PFSK-1 (cell line): ENCODE data around the gene GPR37L1.

Experiments
- FOXP2 ChIP-seq: optimal IDR thresholded peaks from 2 replicates; pipeline ENCODE3; 2011; ENCODE audit warnings: borderline replicate concordance, control low read depth, inconsistent platforms; ENCODE audit not compliant: insufficient read depth; ENCODE audit errors: extremely low read length, extremely low read depth
- POLR2AphosphoS5 ChIP-seq: IDR thresholded peaks from 2 replicates; pipeline ENCODE4 v1.6.1; 2012; ENCODE audit warnings: low read depth, mild to moderate bottlenecking, control low read depth, low read length, moderate library complexity
- SIN3A ChIP-seq: IDR thresholded peaks from 2 replicates; pipeline ENCODE4 v1.6.1; 2012; ENCODE audit warnings: mild to moderate bottlenecking, low read length, moderate library complexity, borderline replicate concordance; ENCODE audit not compliant: insufficient read depth
- TAF1 ChIP-seq: IDR thresholded peaks from 2 replicates; pipeline ENCODE4 v1.6.1; 2012; ENCODE audit warnings: low read length, control low read depth, borderline replicate concordance; ENCODE audit not compliant: insufficient read depth
- TF ChIP-seq, protein P1 (sequence below), 2 experiments: IDR thresholded peaks; 2 replicates each; pipeline versions ENCODE4 v1.6.1 to v1.8.0; 2011 to 2012; ENCODE audit warnings: low read depth in 2 of 2, low read length in 2 of 2, control low read depth in 1 of 2, inconsistent platforms in 1 of 2, mild to moderate bottlenecking in 1 of 2, moderate library complexity in 1 of 2; ENCODE audit not compliant: insufficient read depth in 1 of 2

The GPR37L1 gene

DNA sequence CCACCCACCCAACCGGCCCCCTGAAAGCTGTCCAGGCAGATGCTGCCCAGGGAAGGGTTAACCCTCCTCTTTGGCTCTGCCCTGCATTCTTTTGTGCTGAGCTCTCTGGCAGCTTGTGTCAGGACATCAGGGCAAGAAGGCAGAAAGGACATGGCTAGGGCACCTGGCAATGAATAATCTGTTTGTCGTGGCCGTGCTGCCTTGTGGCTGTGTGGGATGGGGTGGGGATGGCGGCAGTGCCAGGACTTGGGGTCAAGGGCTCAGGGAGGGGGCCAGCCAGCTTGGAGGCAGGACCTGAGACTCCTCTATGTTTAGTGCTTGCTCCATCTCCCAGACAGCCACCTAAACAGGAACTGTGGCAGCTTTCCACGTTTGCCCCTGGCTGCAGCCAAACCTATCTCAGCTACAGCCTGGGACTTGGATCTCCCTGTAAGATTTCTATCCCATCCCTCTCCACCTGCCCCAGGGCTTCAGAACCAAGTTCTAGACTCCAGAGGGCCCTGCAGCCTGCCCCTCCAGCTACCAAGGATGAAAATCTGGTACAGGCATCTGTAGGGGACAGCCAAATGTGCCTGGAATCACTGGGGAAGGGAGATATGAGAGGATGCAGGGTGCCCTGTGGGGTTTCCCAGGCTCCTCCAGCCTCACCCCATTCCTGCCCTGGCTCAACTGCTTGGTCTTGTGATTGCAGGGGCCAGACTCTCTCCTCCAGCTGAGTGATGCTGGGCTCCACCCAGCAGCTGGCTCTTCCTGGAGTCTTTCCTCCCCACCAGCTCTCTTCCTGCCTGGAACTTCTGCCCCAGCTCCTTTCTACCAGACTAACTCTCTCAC is 9.6 kb upstream of the GPR37L1 start:
- TF ChIP-seq POLR2AphosphoS5: no peak
- TF ChIP-seq, protein P1, sequence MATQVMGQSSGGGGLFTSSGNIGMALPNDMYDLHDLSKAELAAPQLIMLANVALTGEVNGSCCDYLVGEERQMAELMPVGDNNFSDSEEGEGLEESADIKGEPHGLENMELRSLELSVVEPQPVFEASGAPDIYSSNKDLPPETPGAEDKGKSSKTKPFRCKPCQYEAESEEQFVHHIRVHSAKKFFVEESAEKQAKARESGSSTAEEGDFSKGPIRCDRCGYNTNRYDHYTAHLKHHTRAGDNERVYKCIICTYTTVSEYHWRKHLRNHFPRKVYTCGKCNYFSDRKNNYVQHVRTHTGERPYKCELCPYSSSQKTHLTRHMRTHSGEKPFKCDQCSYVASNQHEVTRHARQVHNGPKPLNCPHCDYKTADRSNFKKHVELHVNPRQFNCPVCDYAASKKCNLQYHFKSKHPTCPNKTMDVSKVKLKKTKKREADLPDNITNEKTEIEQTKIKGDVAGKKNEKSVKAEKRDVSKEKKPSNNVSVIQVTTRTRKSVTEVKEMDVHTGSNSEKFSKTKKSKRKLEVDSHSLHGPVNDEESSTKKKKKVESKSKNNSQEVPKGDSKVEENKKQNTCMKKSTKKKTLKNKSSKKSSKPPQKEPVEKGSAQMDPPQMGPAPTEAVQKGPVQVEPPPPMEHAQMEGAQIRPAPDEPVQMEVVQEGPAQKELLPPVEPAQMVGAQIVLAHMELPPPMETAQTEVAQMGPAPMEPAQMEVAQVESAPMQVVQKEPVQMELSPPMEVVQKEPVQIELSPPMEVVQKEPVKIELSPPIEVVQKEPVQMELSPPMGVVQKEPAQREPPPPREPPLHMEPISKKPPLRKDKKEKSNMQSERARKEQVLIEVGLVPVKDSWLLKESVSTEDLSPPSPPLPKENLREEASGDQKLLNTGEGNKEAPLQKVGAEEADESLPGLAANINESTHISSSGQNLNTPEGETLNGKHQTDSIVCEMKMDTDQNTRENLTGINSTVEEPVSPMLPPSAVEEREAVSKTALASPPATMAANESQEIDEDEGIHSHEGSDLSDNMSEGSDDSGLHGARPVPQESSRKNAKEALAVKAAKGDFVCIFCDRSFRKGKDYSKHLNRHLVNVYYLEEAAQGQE (IDR thresholded peaks at IDR 0.05; ENCODE audit: insufficient read depth in 1 of 2, low read depth in 2 of 2, low read length in 2 of 2): no peak
- no peak for TF ChIP-seq SIN3A

DNA sequence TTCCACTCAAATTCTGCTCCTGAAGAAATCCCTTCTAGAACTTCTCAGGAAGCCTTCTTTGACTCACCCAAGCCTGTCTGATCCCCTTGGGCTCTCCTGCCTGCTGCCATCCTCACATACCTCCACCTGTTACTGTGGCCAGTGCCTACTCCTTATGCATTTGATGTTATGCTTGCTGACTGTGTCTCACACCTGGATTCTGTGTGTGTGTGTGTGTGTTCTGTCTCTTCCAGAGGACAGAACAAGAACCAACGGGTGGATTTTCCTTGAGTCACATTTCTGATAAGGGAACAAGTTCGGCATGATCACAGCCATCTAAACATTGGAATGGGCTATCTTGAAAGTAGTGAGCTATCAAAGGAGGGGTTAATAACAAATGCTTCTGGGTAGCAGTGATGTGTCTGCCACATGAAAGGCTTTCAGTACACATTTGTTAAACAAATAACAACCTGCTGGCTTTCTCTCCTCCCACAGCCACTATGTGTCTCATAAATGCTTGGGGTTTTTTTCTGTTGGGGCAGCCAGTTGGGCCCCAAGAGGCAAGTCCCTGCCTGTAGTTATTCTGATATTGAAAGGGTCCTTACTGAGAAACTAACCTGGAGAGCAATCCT is 8.9 kb upstream of the GPR37L1 start:
- TF ChIP-seq, protein P1 (IDR thresholded peaks at IDR 0.05; ENCODE audit: insufficient read depth in 1 of 2, low read depth in 2 of 2, low read length in 2 of 2): no peak
- TF ChIP-seq POLR2AphosphoS5 (no peak), FOXP2 (no peak), TAF1 (no peak), SIN3A (no peak)

DNA sequence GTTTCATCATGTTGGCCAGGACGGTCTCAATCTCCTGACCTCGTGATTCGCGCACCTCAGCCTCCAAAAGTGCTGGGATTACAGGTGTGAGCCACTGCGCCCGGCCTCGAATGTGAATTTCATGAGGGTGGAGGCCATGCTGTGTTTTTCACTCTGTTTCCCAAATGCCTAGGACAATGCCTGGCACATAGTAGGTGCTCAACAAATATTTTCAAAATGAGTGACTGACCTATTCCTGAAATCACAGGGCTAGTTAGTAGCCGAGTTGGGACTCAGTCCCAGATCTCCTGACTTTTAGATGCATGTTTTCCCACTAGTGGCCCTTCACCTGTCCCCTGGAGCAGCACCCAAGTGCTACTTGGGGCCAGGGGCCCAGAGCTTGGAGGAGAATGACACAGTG is 6.4 kb upstream of the GPR37L1 start:
- no peak for TF ChIP-seq FOXP2
- TF ChIP-seq POLR2AphosphoS5: no peak
- TF ChIP-seq TAF1: no peak
- TF ChIP-seq, protein P1 (IDR thresholded peaks at IDR 0.05; ENCODE audit: insufficient read depth in 1 of 2, low read depth in 2 of 2, low read length in 2 of 2): no peak
- TF ChIP-seq SIN3A: no peak

DNA sequence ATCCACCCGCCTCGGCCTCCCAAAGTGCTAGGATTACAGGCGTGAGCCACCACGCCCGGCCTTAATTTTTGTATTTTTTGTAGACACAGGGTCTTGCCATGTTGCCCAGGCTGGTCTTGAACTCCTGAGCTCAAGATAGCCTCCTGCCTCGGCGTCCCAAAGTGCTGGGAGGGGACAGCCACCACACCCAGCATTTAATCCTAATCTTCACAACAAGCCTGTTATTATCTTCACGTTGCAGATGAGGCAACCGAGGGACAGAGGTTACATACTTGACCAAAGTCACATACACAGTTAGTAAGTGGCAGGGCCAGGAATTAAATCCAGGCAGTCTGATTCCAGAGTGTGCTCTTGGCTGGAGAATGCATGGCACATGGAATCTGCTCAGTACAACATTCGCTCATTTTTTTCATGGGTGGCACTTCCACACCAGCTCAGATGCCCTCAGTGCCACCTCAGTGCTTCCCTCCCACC is 4.8 kb upstream of the GPR37L1 start:
- TF ChIP-seq, protein P1 (IDR thresholded peaks at IDR 0.05; ENCODE audit: insufficient read depth in 1 of 2, low read depth in 2 of 2, low read length in 2 of 2): no peak
- TF ChIP-seq FOXP2: no peak
- TF ChIP-seq SIN3A: no peak
- TF ChIP-seq POLR2AphosphoS5: no peak
- TF ChIP-seq TAF1: no peak
